Endometrial microvascular endothelial cells (primary cell): ENCODE measurements around the gene SPAG9. TPM values are rescaled to one million over a fixed set of nuclear protein-coding genes. Genes with fewer than 3 reads are reported as not detected.

Source experiments
- in situ Hi-C: cut with HindIII; loops from 2 replicates; pipeline ENCODE4 v1.10.0; 2017; ENCODE audit warnings: low sequenced_read_pairs, low pct_unique_long_range_greater_than_20kb; ENCODE audit errors: inconsistent ontology term
- total RNA-seq: library from RNA; depleted of rRNA; stranded (reverse); fragments of >200 nt; gene quantifications from one replicate; pipeline ENCODE4 v1.2.3, GENCODE V29; 2015; ENCODE audit errors: inconsistent ontology term

The SPAG9 gene
- total RNA-seq, 1 donor from 2014 or later: 41.1 TPM

- in situ Hi-C loops: no loop called here
Measured at GRCh38 chr17:50918071-50918932, 202.4 kb downstream of the SPAG9 start.

GRCh38 chr17:50917418-50917743 lies 203.3 kb downstream of the SPAG9 start:
- in situ Hi-C loops: no loop called here

GRCh38 chr17:50916708-50917417 lies 203.8 kb downstream of the SPAG9 start:
- in situ Hi-C loops: no loop called here

- in situ Hi-C loops: no loop called here
Measured at GRCh38 chr17:50916026-50916707, 204.5 kb downstream of the SPAG9 start.

- in situ Hi-C loops: no loop called here
Measured at GRCh38 chr17:50914505-50915063, 206.1 kb downstream of the SPAG9 start.

- in situ Hi-C loops: no loop called here
Measured at GRCh38 chr17:50913120-50913519, 207.5 kb downstream of the SPAG9 start.

Other genes starting within 250 kb of the SPAG9 start
- 374 TPM for gene NME1, start 32.7 kb upstream of the SPAG9 start, total RNA-seq
- 600 TPM for gene NME2, start 45.5 kb upstream of the SPAG9 start, total RNA-seq
- gene MBTD1, start 139.2 kb upstream of the SPAG9 start, total RNA-seq: 3.5 TPM
- gene UTP18, start 139.7 kb upstream of the SPAG9 start, total RNA-seq: 57.1 TPM